Thyroid gland (tissue), 4 donors: Measurements from ENCODE around the gene NECTIN1. TPM values are rescaled to one million over a fixed set of nuclear protein-coding genes. Genes with fewer than 3 reads are reported as not detected.
A peak's percentile ranks its signal among the peaks of the same experiment; 100 is the strongest.

ENCODE experiments used
- DNase-seq, 2 donors: peaks; one replicate each; pipeline ENCODE4 v3.0.0-alpha.2; 2019
- H3K27ac ChIP-seq, 3 donors: fragments of 200-600 bp; sonication (generic); 1 replicate in 2 of 3; 2 replicates in 1 of 3; pipeline ENCODE4 v1.5.1; 2016 to 2019; ENCODE audit warnings: mild to moderate bottlenecking in 1 of 3, moderate library complexity in 1 of 3
- H3K27me3 ChIP-seq: fragments of 200-600 bp; sonication (generic); one replicate; pipeline ENCODE4 v1.5.1; 2019
- H3K36me3 ChIP-seq, 2 donors: fragments of 200-600 bp; sonication (generic); one replicate each; pipeline ENCODE4 v1.5.1; 2016 to 2019
- H3K4me1 ChIP-seq, 2 donors: fragments of 200-600 bp; sonication (generic); one replicate each; pipeline ENCODE4 v1.5.1; 2017 to 2019
- H3K4me3 ChIP-seq, 3 donors: fragments of 200-600 bp; sonication (generic); replicated peaks in 1 of 3; 1 replicate in 2 of 3; 2 replicates in 1 of 3; pipeline ENCODE4 v1.5.1; 2016; ENCODE audit warnings: mild to moderate bottlenecking in 1 of 3
- H3K9me3 ChIP-seq: fragments of 200-600 bp; sonication (generic); one replicate; pipeline ENCODE4 v1.5.1; 2017
- CTCF ChIP-seq, 6 experiments: fragments of 200-600 bp in 3 of 6; fragments of 450-650 bp in 3 of 6; sonication (generic) in 3 of 6; IDR thresholded peaks; one replicate each; pipeline ENCODE4 v1.5.1; 2016 to 2019; ENCODE audit warnings: antibody characterized with exemption in 6 of 6, mild to moderate bottlenecking in 2 of 6, inconsistent platforms in 1 of 6, moderate library complexity in 1 of 6
- POLR2A ChIP-seq, 2 donors: fragments of 450-650 bp; IDR thresholded peaks; one replicate each; pipeline ENCODE4 v1.6.1; 2017; ENCODE audit warnings: antibody characterized with exemption in 2 of 2, mild to moderate bottlenecking in 2 of 2, moderate library complexity in 1 of 2
- WGBS, 2 donors: methylation state at CpG; one replicate each; pipeline ENCODE4 v1.1.5; 2017; 5-methylcytosine and 5-hydroxymethylcytosine counted together
- intact Hi-C: fragments of 100-400 bp; cut with DNase I; formaldehyde crosslinking; loops from one replicate; pipeline ENCODE4 v1.15.1; 2023
- total RNA-seq, 4 donors: library from RNA; depleted of rRNA; stranded (reverse); fragments of >200 nt; gene quantifications; one replicate each; pipeline ENCODE4 v1.2.3, GENCODE V29; 2016

The NECTIN1 gene
- total RNA-seq, 4 donors from 2014 or later: 0.94 to 5.3 (median 2.3) TPM

GRCh38 chr11:119701591-119702549 is 27.1 kb downstream of the NECTIN1 start:
- H3K36me3 ChIP-seq: no peaks in the 10 kb centered on the region
- no peaks in the 10 kb centered on the region for H3K9me3 ChIP-seq
- no peak for TF ChIP-seq CTCF (IDR thresholded peaks at IDR 0.05)
- TF ChIP-seq POLR2A (IDR thresholded peaks at IDR 0.05): no peak
- no peak for DNase-seq
- no peaks in the 10 kb centered on the region for H3K27me3 ChIP-seq
- no peaks in the 10 kb centered on the region for H3K4me1 ChIP-seq
- no peak overlapping the region for H3K4me3 ChIP-seq
- WGBS, 2 donors: 83 to 93% methylated on average over 15 of the region's 15 CpGs
- intact Hi-C loops: no loop called here
- H3K27ac ChIP-seq: no peak overlapping the region

DNA sequence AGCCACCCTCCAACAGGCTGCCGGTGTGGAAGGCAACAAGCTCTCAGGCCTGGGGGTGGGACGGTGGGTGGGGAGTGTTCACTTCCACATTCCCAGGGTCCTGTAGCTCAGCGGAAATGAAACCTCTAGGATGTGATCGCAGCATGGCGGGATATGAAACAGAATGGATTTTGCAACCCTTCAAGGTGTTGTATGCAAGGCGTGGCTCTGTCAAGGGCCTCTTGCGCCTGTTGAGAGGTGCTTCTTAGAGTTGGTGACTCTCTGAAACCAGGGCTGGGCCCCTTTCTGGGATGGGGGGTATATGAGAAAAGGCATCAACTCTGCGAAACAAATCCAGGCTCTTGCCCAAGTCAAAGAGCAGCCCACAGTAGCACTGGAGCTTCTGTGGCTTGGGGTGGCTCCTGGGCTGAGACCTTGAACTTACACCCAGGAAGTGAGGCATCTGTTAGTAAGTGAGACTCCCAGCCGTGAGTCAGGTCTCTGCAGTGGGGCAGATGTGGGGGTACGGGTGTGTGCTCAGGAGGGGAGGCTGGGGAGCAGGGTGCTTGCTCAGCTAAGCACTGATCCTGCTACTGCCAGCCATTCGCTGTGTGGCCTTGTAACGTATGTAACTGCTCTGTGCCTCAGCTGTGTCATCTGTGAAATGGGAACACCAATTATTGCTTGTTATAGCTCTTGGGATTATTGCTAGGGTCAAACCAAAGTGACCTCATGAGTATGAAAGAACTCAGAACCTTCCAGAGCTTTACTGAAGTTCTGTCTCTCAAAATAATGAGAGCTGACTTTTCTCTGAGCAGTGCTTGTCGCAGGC is 28.3 kb downstream of the NECTIN1 start:
- Histone ChIP-seq H3K9me3 (no peaks in the 10 kb centered on the region), H3K4me1 (no peaks in the 10 kb centered on the region), H3K27me3 (no peaks in the 10 kb centered on the region), H3K4me3 (no peak overlapping the region), H3K36me3 (no peaks in the 10 kb centered on the region), H3K27ac (no peak overlapping the region)
- no peak for DNase-seq
- WGBS, 2 donors: 91% methylated on average over 13 of the region's 13 CpGs
- intact Hi-C loops: no loop called here
- TF ChIP-seq CTCF (IDR thresholded peaks at IDR 0.05) (no peak), POLR2A (IDR thresholded peaks at IDR 0.05) (no peak)

DNA sequence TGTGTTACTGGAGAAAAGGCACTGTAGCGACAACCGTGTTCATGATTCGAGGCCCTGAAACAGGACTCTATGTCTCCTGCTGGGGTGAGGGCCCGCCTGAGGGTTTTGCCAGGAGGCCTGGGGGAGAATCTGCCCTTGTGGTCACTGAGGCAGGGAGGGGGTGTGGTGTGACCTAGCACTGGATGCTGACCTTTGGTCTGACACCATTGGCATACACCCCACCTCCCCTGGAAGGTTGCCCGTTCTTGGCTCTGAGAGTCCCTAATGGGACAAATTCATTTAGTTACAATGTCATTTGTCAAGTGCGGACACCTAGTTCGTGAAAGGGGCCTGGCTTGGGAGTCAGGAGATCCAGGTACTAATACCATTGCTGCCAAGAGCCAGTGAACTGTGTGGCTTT is 29.0 kb downstream of the NECTIN1 start:
- no peak overlapping the region for H3K4me3 ChIP-seq
- H3K4me1 ChIP-seq: no peaks in the 10 kb centered on the region
- no peaks in the 10 kb centered on the region for H3K27me3 ChIP-seq
- no peak for DNase-seq
- no peaks in the 10 kb centered on the region for H3K36me3 ChIP-seq
- TF ChIP-seq CTCF (IDR thresholded peaks at IDR 0.05) (no peak), POLR2A (IDR thresholded peaks at IDR 0.05) (no peak)
- H3K27ac ChIP-seq: no peak overlapping the region
- 89 to 90% methylated on average over 7 of the region's 7 CpGs for WGBS, 2 donors
- no peaks in the 10 kb centered on the region for H3K9me3 ChIP-seq
- intact Hi-C loops: no loop called here

DNA sequence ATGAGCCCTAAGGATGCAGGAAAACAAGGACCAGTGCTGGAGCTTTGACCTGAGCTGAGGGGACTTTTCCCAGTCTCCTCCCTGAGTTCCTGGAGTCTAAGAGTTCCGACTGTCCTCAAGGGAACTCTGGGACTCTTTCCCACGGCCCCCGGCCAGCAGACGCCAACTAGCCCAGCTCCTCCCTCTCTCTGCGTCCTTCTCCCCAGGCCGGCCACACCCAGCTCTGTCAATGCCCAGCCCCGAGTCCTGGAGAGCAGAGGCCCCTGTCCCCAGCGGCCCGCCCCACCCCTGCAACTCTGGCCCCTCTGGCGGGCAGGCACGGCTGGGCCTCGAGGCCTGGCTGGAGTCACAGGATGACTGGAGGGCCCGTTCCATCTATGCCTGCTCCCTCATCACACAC is 29.8 kb downstream of the NECTIN1 start:
- intact Hi-C loops: no loop called here
- DNase-seq: peak; percentile 4 to 11
- H3K4me3 ChIP-seq: no peak overlapping the region
- no peaks in the 10 kb centered on the region for H3K36me3 ChIP-seq
- TF ChIP-seq POLR2A (IDR thresholded peaks at IDR 0.05): no peak
- no peak for TF ChIP-seq CTCF (IDR thresholded peaks at IDR 0.05)
- 39 to 49% methylated on average over 8 to 13 of the region's 13 CpGs for WGBS, 2 donors
- H3K9me3 ChIP-seq: no peaks in the 10 kb centered on the region
- no peaks in the 10 kb centered on the region for H3K4me1 ChIP-seq
- no peaks in the 10 kb centered on the region for H3K27me3 ChIP-seq
- no peak overlapping the region for H3K27ac ChIP-seq
